Measurements from ENCODE around the gene MELK.

MELK gene

GRCh38 chr9:36676778-36677485 lies 104.2 kb downstream of the MELK start:
- DNase-seq = no peak

GRCh38 chr9:36677611-36678010 lies 104.9 kb downstream of the MELK start:
- DNase-seq = no peak

- DNase-seq = no peak
Measured at GRCh38 chr9:36679710-36680109, 107.0 kb downstream of the MELK start.

GRCh38 chr9:36686471-36686870 lies 113.8 kb downstream of the MELK start:
- no peak for DNase-seq

- no peak for DNase-seq
Measured at GRCh38 chr9:36690412-36691168, 117.9 kb downstream of the MELK start.

GRCh38 chr9:36691671-36692070 lies 119.0 kb downstream of the MELK start:
- DNase-seq = no peak

GRCh38 chr9:36698984-36699383 lies 126.3 kb downstream of the MELK start:
- DNase-seq = no peak

GRCh38 chr9:36704148-36704547 lies 131.5 kb downstream of the MELK start:
- no peak for DNase-seq

- DNase-seq = no peak
Measured at GRCh38 chr9:36713515-36714490, 141.1 kb downstream of the MELK start.

GRCh38 chr9:36716496-36716895 lies 143.8 kb downstream of the MELK start:
- DNase-seq = no peak

GRCh38 chr9:36717276-36717675 lies 144.6 kb downstream of the MELK start:
- no peak for DNase-seq

- no peak for DNase-seq
Measured at GRCh38 chr9:36718612-36719011, 145.9 kb downstream of the MELK start.

GRCh38 chr9:36720043-36720442 lies 147.3 kb downstream of the MELK start:
- DNase-seq = no peak

- no peak for DNase-seq
Measured at GRCh38 chr9:36721846-36722588, 149.3 kb downstream of the MELK start.

GRCh38 chr9:36725777-36726356 lies 153.2 kb downstream of the MELK start:
- no peak for DNase-seq
